HL-60/S4 (cell line): Measurements from ENCODE around the gene ADH1C.

ENCODE experiments used
- in situ Hi-C: fragments of 300-500 bp; cut with MboI; formaldehyde crosslinking; loops from 2 replicates; pipeline ENCODE4 v1.14.3; 2022; ENCODE audit warnings: low sequenced_read_pairs

The ADH1C gene

GRCh38 chr4:99305638-99306400 is 46.7 kb downstream of the ADH1C start:
- in situ Hi-C loops: no loop called here

DNA sequence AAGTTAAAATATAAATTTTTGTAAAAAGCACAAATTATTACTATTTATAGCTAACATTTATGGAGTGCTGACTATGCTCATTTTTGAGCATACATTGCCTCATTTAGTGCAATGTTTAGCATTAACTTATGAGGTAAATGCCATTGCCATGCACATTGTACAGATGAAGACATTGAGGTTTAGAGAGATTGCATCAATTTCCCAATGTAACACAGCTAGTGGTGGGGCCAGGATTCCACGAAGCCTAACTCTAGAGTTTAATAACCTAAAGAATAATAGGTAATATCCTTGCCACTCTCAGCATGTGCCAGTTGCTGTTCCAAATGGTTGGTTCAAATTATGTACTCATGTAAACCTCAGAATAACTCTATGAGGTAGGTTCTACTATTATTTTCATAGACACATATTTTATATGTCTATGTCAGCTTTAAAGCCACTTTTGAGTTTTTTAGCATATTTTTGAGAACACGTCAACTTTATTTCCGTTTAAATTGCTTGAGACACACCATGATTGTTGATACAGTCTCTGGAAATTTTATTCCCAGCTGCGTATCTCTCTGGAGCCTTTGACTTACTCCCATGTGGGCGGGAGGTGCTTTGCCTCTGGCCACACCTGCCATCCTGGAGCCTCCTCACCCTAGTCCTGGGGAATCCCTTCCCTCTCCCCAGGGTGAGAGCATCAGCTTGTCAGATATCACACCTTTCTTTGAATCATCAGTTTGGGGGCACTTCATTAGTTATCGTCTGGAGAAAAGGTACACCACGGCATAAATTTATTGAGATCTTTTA is 51.0 kb downstream of the ADH1C start:
- in situ Hi-C loops: no loop called here

DNA sequence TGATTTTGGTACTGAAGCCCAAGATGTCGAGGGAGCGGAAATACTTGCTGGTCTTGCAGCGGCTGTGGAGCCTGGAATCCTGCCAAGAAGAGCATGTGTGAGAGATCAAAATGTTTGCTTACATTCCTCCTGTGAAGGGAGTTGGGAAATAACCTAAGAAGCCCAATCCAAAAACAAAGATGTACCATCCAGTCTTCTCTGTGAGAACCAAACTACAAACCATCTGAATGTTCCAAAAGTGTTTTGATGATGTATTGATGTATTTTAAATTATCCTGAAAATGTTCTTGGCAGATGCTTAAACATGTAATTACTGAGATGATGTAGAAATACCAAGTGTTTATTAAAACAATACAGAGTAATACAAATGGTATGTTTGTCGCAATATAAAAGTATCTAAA is 51.6 kb downstream of the ADH1C start:
- in situ Hi-C loops: no loop called here

GRCh38 chr4:99293357-99293756 is 59.2 kb downstream of the ADH1C start:
- in situ Hi-C loops: no loop called here

- in situ Hi-C loops: no loop called here
Measured at GRCh38 chr4:99290848-99291786, 61.4 kb downstream of the ADH1C start, which contains the start of gene ADH1A. Gene ADH1A, minus strand, starts transcription at chr4:99290985. Its CDS starts 71 bp downstream, at chr4:99290914.
